Liver (tissue), 9 donors: ENCODE data around the gene CYP24A1. TPM values are rescaled to one million over a fixed set of nuclear protein-coding genes. Genes with fewer than 3 reads are reported as not detected.

ENCODE experiments used
- DNase-seq: peaks from one replicate; pipeline ENCODE4 v3.0.0-alpha.2; 2017; ENCODE audit warnings: low spot score
- H3K27ac ChIP-seq, 2 donors: one replicate each; pipeline ENCODE4 v1.7.0; 2013; ENCODE audit warnings: inconsistent platforms in 2 of 2, low read length in 2 of 2, control low read depth in 1 of 2, low read depth in 1 of 2, mild to moderate bottlenecking in 1 of 2
- H3K27me3 ChIP-seq, 4 donors: one replicate each; pipeline versions ENCODE4 v1.6.1 to v1.7.0; 2013; ENCODE audit warnings: low read length in 3 of 4, inconsistent platforms in 1 of 4, mild to moderate bottlenecking in 1 of 4, moderate library complexity in 1 of 4; ENCODE audit not compliant: control insufficient read depth in 4 of 4, insufficient read depth in 4 of 4
- H3K36me3 ChIP-seq, 4 donors: one replicate each; pipeline versions ENCODE4 v1.6.1 to v1.7.0; 2013; ENCODE audit warnings: low read length in 3 of 4, mild to moderate bottlenecking in 3 of 4, low read depth in 1 of 4, moderate library complexity in 1 of 4; ENCODE audit not compliant: control insufficient read depth in 4 of 4, insufficient read depth in 3 of 4
- H3K4me1 ChIP-seq, 4 donors: one replicate each; pipeline versions ENCODE4 v1.6.1 to v1.7.0; 2013; ENCODE audit warnings: low read length in 3 of 4, mild to moderate bottlenecking in 3 of 4, moderate library complexity in 1 of 4; ENCODE audit not compliant: control insufficient read depth in 4 of 4, insufficient read depth in 4 of 4
- H3K4me3 ChIP-seq, 3 donors: one replicate each; pipeline versions ENCODE4 v1.6.1 to v1.7.0; 2013; ENCODE audit warnings: low read length in 3 of 3, control low read depth in 1 of 3, low read depth in 1 of 3, mild to moderate bottlenecking in 1 of 3
- H3K9ac ChIP-seq, 2 donors: one replicate each; pipeline ENCODE4 v1.7.0; 2013; ENCODE audit warnings: low read length in 2 of 2, mild to moderate bottlenecking in 2 of 2, moderate library complexity in 2 of 2, control low read depth in 1 of 2, low read depth in 1 of 2
- H3K9me3 ChIP-seq, 4 donors: one replicate each; pipeline versions ENCODE4 v1.6.1 to v1.7.0; 2013; ENCODE audit warnings: low read length in 3 of 4; ENCODE audit not compliant: control insufficient read depth in 4 of 4
- EGR1 ChIP-seq, 2 donors: IDR thresholded peaks; 2 replicates each; pipeline ENCODE4 v1.6.1; 2016 to 2018; ENCODE audit warnings: antibody characterized with exemption in 2 of 2, low read depth in 2 of 2
- FOXA1 ChIP-seq: IDR thresholded peaks from 2 replicates; pipeline ENCODE4 v1.6.1; 2016; ENCODE audit warnings: antibody characterized with exemption
- GABPA ChIP-seq, 2 donors: IDR thresholded peaks in 1 of 2; conservative IDR thresholded peaks in 1 of 2; 2 replicates each; pipeline ENCODE4 v1.6.1; 2016; ENCODE audit warnings: antibody characterized with exemption in 2 of 2, mild to moderate bottlenecking in 1 of 2, moderate library complexity in 1 of 2
- HNF4A ChIP-seq, 2 donors: conservative IDR thresholded peaks; 2 replicates each; pipeline ENCODE4 v1.6.1; 2016; ENCODE audit warnings: antibody characterized with exemption in 2 of 2, mild to moderate bottlenecking in 2 of 2
- HNF4G ChIP-seq: IDR thresholded peaks from 2 replicates; pipeline ENCODE4 v1.6.1; 2016; ENCODE audit warnings: antibody characterized with exemption
- JUND ChIP-seq, 2 donors: IDR thresholded peaks; 2 replicates each; pipeline ENCODE4 v1.6.1; 2016; ENCODE audit warnings: antibody characterized with exemption in 2 of 2
- NR2F2 ChIP-seq: IDR thresholded peaks from 2 replicates; pipeline ENCODE4 v1.6.1; 2016; ENCODE audit warnings: antibody characterized with exemption
- RAD21 ChIP-seq, 2 donors: IDR thresholded peaks; 2 replicates each; pipeline ENCODE4 v1.6.1; 2016; ENCODE audit warnings: antibody characterized with exemption in 2 of 2, mild to moderate bottlenecking in 2 of 2
- RXRA ChIP-seq, 2 donors: IDR thresholded peaks; 2 replicates each; pipeline ENCODE4 v1.6.1; 2017 to 2018; ENCODE audit warnings: antibody characterized with exemption in 2 of 2, mild to moderate bottlenecking in 1 of 2
- SP1 ChIP-seq: IDR thresholded peaks from 2 replicates; pipeline ENCODE4 v1.6.1; 2018; ENCODE audit warnings: antibody characterized with exemption, mild to moderate bottlenecking
- TAF1 ChIP-seq: conservative IDR thresholded peaks from 2 replicates; pipeline ENCODE4 v1.6.1; 2016; ENCODE audit warnings: antibody characterized with exemption, mild to moderate bottlenecking
- YY1 ChIP-seq: IDR thresholded peaks from 2 replicates; pipeline ENCODE4 v1.6.1; 2016; ENCODE audit warnings: antibody characterized with exemption, mild to moderate bottlenecking
- WGBS: extraction: QIAGEN DNeasy Blood & Tissue Kit; methylation state at CpG from one replicate; pipeline ENCODE4 v1.1.7; 2013; 5-methylcytosine and 5-hydroxymethylcytosine counted together
- polyA plus RNA-seq, 2 donors: library from polyadenylated mRNA; stranded (reverse) in 1 of 2; unstranded in 1 of 2; fragments of 200-250 nt in 1 of 2; fragments of >200 nt in 1 of 2; fragmentation: Nextera tagmentation in 1 of 2; extraction: Ambion mirVana in 1 of 2; gene quantifications; one replicate each; pipeline versions ENCODE4 v1.2.1 to v1.2.3, GENCODE V29; 2013 to 2015
- total RNA-seq, 2 donors: library from RNA; depleted of rRNA; stranded (reverse); fragments of >200 nt; gene quantifications; one replicate each; pipeline ENCODE4 v1.2.3, GENCODE V29; 2014
- TF ChIP-seq, protein P1 (sequence below): IDR thresholded peaks from 2 replicates; pipeline ENCODE4 v1.6.1; 2016; ENCODE audit warnings: antibody characterized with exemption
- TF ChIP-seq, protein P2 (sequence below): IDR thresholded peaks from 2 replicates; pipeline ENCODE4 v1.6.1; 2016; ENCODE audit warnings: antibody characterized with exemption
- TF ChIP-seq, protein P3 (sequence below): fragments of 150-350 bp; IDR thresholded peaks from 2 replicates; pipeline ENCODE4 v1.5.1; 2017; ENCODE audit warnings: improper control_type of control experiment, low read depth, low read length; ENCODE audit not compliant: missing input control
- TF ChIP-seq, protein P4 (sequence below): IDR thresholded peaks from 2 replicates; pipeline ENCODE4 v1.6.1; 2016; ENCODE audit warnings: antibody characterized with exemption
- TF ChIP-seq, protein P5 (sequence below): IDR thresholded peaks from 2 replicates; pipeline ENCODE4 v1.6.1; 2016; ENCODE audit warnings: antibody characterized with exemption, mild to moderate bottlenecking
- donor health status: healthy.
- donor health status: healthy.
- donor health status: healthy.
- donor health status: healthy.
- donor health status: healthy.

Gene CYP24A1
- total and polyA plus RNA-seq, 4 donors, result not detected

DNA sequence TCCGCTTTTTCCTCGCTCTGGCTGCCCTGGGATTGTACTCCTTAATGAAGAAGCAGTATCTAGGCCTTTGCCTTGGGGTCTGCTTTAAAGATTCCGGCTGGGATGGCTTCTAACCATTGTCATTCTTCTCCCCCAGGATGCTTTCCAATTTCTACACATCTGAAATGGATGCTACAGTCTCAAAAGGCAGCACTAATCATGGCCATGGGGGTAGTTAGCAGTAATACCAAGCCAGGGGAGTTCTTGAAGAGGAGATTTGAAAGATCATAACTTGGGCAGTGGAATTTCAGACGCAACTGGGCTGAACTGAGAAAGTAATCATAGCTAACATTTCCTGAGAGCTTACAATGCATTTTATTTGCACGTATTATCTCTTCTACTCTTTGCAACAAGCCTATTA, 30.7 kb upstream of the CYP24A1 start:
- no peak for DNase-seq
- H3K36me3 ChIP-seq, result no peaks in the 10 kb centered on the region
- no peaks in the 10 kb centered on the region for H3K9me3 ChIP-seq
- no peak overlapping the region for H3K4me3 ChIP-seq
- H3K4me1 ChIP-seq, result peaks cover 3 to 12% (median 9%) of the 10 kb centered on the region in 4 donors
- H3K27ac ChIP-seq, result no peak overlapping the region
- TF ChIP-seq SP1 (no peak), FOXA1 (no peak), TAF1 (no peak), YY1 (no peak), JUND (IDR thresholded peaks at IDR 0.05) (no peak)
- no peaks in the 10 kb centered on the region for H3K27me3 ChIP-seq
- 86% methylated on average over 5 of the region's 5 CpGs for WGBS
- no peak overlapping the region for H3K9ac ChIP-seq

DNA sequence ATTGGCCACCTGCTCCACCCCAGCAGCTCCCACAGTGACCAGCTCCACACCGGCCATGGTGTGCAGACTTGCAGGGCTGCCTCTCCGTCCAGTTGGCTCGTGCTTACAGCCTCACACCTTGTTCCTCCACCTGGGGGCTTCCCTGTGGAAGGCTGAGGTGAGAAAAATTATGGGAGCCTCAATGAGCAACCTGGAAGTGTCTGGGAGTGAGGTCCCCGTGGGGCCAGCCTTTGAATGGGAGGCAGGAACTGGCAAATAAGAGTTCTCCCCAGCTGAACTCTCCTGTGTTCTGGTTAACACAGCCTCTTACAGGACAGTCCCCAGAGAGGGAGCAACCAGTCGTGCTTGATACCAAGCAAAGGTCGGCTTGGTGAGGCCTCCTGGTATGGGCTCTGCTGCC, 30.3 kb upstream of the CYP24A1 start:
- no peaks in the 10 kb centered on the region for H3K36me3 ChIP-seq
- H3K9ac ChIP-seq, result no peak overlapping the region
- no peak overlapping the region for H3K27ac ChIP-seq
- no peak for DNase-seq
- H3K9me3 ChIP-seq, result no peaks in the 10 kb centered on the region
- no peak overlapping the region for H3K4me3 ChIP-seq
- WGBS, result 83% methylated on average over 6 of the region's 6 CpGs
- no peak for TF ChIP-seq HNF4A (conservative IDR thresholded peaks at IDR 0.05)
- no peak for TF ChIP-seq GABPA (IDR thresholded peaks at IDR 0.05 in 1 of 2, conservative IDR thresholded peaks at IDR 0.05 in 1 of 2)
- TF ChIP-seq HNF4G, result no peak
- TF ChIP-seq NR2F2, result no peak
- TF ChIP-seq TAF1, result no peak
- TF ChIP-seq EGR1 (IDR thresholded peaks at IDR 0.05; ENCODE audit: low read depth in 2 of 2), result no peak
- TF ChIP-seq, protein P1, sequence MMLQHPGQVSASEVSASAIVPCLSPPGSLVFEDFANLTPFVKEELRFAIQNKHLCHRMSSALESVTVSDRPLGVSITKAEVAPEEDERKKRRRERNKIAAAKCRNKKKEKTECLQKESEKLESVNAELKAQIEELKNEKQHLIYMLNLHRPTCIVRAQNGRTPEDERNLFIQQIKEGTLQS, result no peak
- no peak for TF ChIP-seq RAD21 (IDR thresholded peaks at IDR 0.05)
- TF ChIP-seq, protein P2, sequence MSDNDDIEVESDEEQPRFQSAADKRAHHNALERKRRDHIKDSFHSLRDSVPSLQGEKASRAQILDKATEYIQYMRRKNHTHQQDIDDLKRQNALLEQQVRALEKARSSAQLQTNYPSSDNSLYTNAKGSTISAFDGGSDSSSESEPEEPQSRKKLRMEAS, result no peak
- TF ChIP-seq FOXA1, result no peak
- TF ChIP-seq YY1, result no peak
- no peak for TF ChIP-seq JUND (IDR thresholded peaks at IDR 0.05)
- TF ChIP-seq, protein P3, sequence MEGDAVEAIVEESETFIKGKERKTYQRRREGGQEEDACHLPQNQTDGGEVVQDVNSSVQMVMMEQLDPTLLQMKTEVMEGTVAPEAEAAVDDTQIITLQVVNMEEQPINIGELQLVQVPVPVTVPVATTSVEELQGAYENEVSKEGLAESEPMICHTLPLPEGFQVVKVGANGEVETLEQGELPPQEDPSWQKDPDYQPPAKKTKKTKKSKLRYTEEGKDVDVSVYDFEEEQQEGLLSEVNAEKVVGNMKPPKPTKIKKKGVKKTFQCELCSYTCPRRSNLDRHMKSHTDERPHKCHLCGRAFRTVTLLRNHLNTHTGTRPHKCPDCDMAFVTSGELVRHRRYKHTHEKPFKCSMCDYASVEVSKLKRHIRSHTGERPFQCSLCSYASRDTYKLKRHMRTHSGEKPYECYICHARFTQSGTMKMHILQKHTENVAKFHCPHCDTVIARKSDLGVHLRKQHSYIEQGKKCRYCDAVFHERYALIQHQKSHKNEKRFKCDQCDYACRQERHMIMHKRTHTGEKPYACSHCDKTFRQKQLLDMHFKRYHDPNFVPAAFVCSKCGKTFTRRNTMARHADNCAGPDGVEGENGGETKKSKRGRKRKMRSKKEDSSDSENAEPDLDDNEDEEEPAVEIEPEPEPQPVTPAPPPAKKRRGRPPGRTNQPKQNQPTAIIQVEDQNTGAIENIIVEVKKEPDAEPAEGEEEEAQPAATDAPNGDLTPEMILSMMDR, result no peak
- no peak for TF ChIP-seq RXRA (IDR thresholded peaks at IDR 0.05)
- TF ChIP-seq, protein P4, sequence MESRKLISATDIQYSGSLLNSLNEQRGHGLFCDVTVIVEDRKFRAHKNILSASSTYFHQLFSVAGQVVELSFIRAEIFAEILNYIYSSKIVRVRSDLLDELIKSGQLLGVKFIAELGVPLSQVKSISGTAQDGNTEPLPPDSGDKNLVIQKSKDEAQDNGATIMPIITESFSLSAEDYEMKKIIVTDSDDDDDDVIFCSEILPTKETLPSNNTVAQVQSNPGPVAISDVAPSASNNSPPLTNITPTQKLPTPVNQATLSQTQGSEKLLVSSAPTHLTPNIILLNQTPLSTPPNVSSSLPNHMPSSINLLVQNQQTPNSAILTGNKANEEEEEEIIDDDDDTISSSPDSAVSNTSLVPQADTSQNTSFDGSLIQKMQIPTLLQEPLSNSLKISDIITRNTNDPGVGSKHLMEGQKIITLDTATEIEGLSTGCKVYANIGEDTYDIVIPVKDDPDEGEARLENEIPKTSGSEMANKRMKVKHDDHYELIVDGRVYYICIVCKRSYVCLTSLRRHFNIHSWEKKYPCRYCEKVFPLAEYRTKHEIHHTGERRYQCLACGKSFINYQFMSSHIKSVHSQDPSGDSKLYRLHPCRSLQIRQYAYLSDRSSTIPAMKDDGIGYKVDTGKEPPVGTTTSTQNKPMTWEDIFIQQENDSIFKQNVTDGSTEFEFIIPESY, result no peak
- TF ChIP-seq, protein P5, sequence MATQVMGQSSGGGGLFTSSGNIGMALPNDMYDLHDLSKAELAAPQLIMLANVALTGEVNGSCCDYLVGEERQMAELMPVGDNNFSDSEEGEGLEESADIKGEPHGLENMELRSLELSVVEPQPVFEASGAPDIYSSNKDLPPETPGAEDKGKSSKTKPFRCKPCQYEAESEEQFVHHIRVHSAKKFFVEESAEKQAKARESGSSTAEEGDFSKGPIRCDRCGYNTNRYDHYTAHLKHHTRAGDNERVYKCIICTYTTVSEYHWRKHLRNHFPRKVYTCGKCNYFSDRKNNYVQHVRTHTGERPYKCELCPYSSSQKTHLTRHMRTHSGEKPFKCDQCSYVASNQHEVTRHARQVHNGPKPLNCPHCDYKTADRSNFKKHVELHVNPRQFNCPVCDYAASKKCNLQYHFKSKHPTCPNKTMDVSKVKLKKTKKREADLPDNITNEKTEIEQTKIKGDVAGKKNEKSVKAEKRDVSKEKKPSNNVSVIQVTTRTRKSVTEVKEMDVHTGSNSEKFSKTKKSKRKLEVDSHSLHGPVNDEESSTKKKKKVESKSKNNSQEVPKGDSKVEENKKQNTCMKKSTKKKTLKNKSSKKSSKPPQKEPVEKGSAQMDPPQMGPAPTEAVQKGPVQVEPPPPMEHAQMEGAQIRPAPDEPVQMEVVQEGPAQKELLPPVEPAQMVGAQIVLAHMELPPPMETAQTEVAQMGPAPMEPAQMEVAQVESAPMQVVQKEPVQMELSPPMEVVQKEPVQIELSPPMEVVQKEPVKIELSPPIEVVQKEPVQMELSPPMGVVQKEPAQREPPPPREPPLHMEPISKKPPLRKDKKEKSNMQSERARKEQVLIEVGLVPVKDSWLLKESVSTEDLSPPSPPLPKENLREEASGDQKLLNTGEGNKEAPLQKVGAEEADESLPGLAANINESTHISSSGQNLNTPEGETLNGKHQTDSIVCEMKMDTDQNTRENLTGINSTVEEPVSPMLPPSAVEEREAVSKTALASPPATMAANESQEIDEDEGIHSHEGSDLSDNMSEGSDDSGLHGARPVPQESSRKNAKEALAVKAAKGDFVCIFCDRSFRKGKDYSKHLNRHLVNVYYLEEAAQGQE, result no peak
- no peak for TF ChIP-seq SP1
- H3K4me1 ChIP-seq, result peaks cover 2 to 8% (median 5%) of the 10 kb centered on the region in 4 donors
- H3K27me3 ChIP-seq, result no peaks in the 10 kb centered on the region
